HUES6 (cell line): ENCODE measurements around the gene VSTM5.

Source experiments
- H3K27ac ChIP-seq: 2 replicates; pipeline ENCODE4 v1.7.0; 2013; ENCODE audit warnings: low read depth, mild to moderate bottlenecking, low read length, inconsistent platforms
- H3K27me3 ChIP-seq: 2 replicates; pipeline ENCODE4 v1.6.1; 2013; ENCODE audit warnings: low read length; ENCODE audit not compliant: control insufficient read depth, insufficient read depth
- H3K36me3 ChIP-seq: 2 replicates; pipeline ENCODE4 v1.6.1; 2013; ENCODE audit warnings: low read length; ENCODE audit not compliant: control insufficient read depth, insufficient read depth
- H3K4me1 ChIP-seq: 2 replicates; pipeline ENCODE4 v1.6.1; 2013; ENCODE audit warnings: low read length; ENCODE audit not compliant: control insufficient read depth, insufficient read depth
- H3K4me3 ChIP-seq: 2 replicates; pipeline ENCODE4 v1.5.1; 2013; ENCODE audit warnings: low read depth, low read length
- H3K9ac ChIP-seq: one replicate; pipeline ENCODE4 v1.6.1; 2013; ENCODE audit warnings: mild to moderate bottlenecking, low read length
- H3K9me3 ChIP-seq: 2 replicates; pipeline ENCODE4 v1.6.1; 2013; ENCODE audit warnings: low read depth, low read length; ENCODE audit not compliant: control insufficient read depth, insufficient read depth

The VSTM5 gene

GRCh38 chr11:93842034-93842433 lies 8.4 kb downstream of the VSTM5 start:
- Histone ChIP-seq H3K36me3 (no peaks in the 10 kb centered on the region), H3K9me3 (no peaks in the 10 kb centered on the region), H3K4me1 (peaks cover 9% of the 10 kb centered on the region; the same call in 1 of the 2 replicates), H3K9ac (no peak overlapping the region), H3K27ac (no peak overlapping the region), H3K4me3 (no peak overlapping the region), H3K27me3 (no peaks in the 10 kb centered on the region)

- H3K27ac ChIP-seq: no peak overlapping the region
- no peak overlapping the region for H3K9ac ChIP-seq
- no peaks in the 10 kb centered on the region for H3K27me3 ChIP-seq
- no peaks in the 10 kb centered on the region for H3K9me3 ChIP-seq
- H3K36me3 ChIP-seq: no peaks in the 10 kb centered on the region
- no peak overlapping the region for H3K4me3 ChIP-seq
- peaks cover 9% of the 10 kb centered on the region; the same call in 1 of the 2 replicates for H3K4me1 ChIP-seq
Observed at GRCh38 chr11:93841446-93841845, 9.0 kb downstream of the VSTM5 start.

GRCh38 chr11:93840981-93841380 lies 9.4 kb downstream of the VSTM5 start:
- Histone ChIP-seq H3K9me3 (no peaks in the 10 kb centered on the region), H3K27ac (no peak overlapping the region), H3K4me3 (no peak overlapping the region), H3K4me1 (peaks cover 9% of the 10 kb centered on the region; the same call in 1 of the 2 replicates), H3K9ac (no peak overlapping the region), H3K27me3 (no peaks in the 10 kb centered on the region), H3K36me3 (no peaks in the 10 kb centered on the region)

GRCh38 chr11:93840180-93840579 lies 10.2 kb downstream of the VSTM5 start:
- no peak overlapping the region for H3K4me3 ChIP-seq
- H3K9me3 ChIP-seq: no peaks in the 10 kb centered on the region

GRCh38 chr11:93838967-93839366 lies 11.5 kb downstream of the VSTM5 start:
- no peak overlapping the region for H3K27ac ChIP-seq
- no peak overlapping the region for H3K4me3 ChIP-seq
- no peaks in the 10 kb centered on the region for H3K36me3 ChIP-seq
- H3K9me3 ChIP-seq: no peaks in the 10 kb centered on the region
- H3K9ac ChIP-seq: no peak overlapping the region
- peaks cover 3% of the 10 kb centered on the region; the same call in 1 of the 2 replicates for H3K4me1 ChIP-seq
- no peaks in the 10 kb centered on the region for H3K27me3 ChIP-seq

More at GRCh38 chr11:93840180-93840579, 10.2 kb downstream of the VSTM5 start:
- Histone ChIP-seq H3K27me3 (no peaks in the 10 kb centered on the region), H3K4me1 (peaks cover 9% of the 10 kb centered on the region; the same call in 1 of the 2 replicates), H3K9ac (no peak overlapping the region), H3K27ac (no peak overlapping the region), H3K36me3 (no peaks in the 10 kb centered on the region)

GRCh38 chr11:93832780-93833179 lies 17.6 kb downstream of the VSTM5 start:
- no peak overlapping the region for H3K9ac ChIP-seq
- H3K9me3 ChIP-seq: no peaks in the 10 kb centered on the region
- H3K27me3 ChIP-seq: no peaks in the 10 kb centered on the region
- no peak overlapping the region for H3K27ac ChIP-seq
- H3K36me3 ChIP-seq: no peaks in the 10 kb centered on the region
- no peak overlapping the region for H3K4me3 ChIP-seq
- peaks cover 2% of the 10 kb centered on the region; the same call in 1 of the 2 replicates for H3K4me1 ChIP-seq

GRCh38 chr11:93831343-93832127 lies 18.9 kb downstream of the VSTM5 start:
- peaks cover 2% of the 10 kb centered on the region; the same call in 1 of the 2 replicates for H3K4me1 ChIP-seq
- no peak overlapping the region for H3K4me3 ChIP-seq
- H3K9me3 ChIP-seq: no peaks in the 10 kb centered on the region
- no peak overlapping the region for H3K27ac ChIP-seq
- H3K27me3 ChIP-seq: no peaks in the 10 kb centered on the region
- no peak overlapping the region for H3K9ac ChIP-seq
- H3K36me3 ChIP-seq: no peaks in the 10 kb centered on the region

- H3K36me3 ChIP-seq: no peaks in the 10 kb centered on the region
- H3K9ac ChIP-seq: no peak overlapping the region
- peaks cover 2% of the 10 kb centered on the region; the same call in 1 of the 2 replicates for H3K4me1 ChIP-seq
- no peak overlapping the region for H3K4me3 ChIP-seq
- H3K9me3 ChIP-seq: no peaks in the 10 kb centered on the region
- H3K27ac ChIP-seq: no peak overlapping the region
- no peaks in the 10 kb centered on the region for H3K27me3 ChIP-seq
Observed at GRCh38 chr11:93829598-93829997, 20.8 kb downstream of the VSTM5 start.

GRCh38 chr11:93827363-93827762 lies 23.1 kb downstream of the VSTM5 start:
- Histone ChIP-seq H3K9me3 (no peaks in the 10 kb centered on the region), H3K9ac (no peak overlapping the region), H3K27me3 (no peaks in the 10 kb centered on the region), H3K4me1 (no peaks in the 10 kb centered on the region), H3K4me3 (no peak overlapping the region), H3K27ac (no peak overlapping the region), H3K36me3 (no peaks in the 10 kb centered on the region)

GRCh38 chr11:93823210-93823609 lies 27.2 kb downstream of the VSTM5 start:
- no peaks in the 10 kb centered on the region for H3K36me3 ChIP-seq
- H3K9ac ChIP-seq: no peak overlapping the region
- H3K27ac ChIP-seq: no peak overlapping the region
- H3K27me3 ChIP-seq: no peaks in the 10 kb centered on the region
- H3K9me3 ChIP-seq: no peaks in the 10 kb centered on the region
- H3K4me1 ChIP-seq: peaks cover 14% of the 10 kb centered on the region
- no peak overlapping the region for H3K4me3 ChIP-seq

- Histone ChIP-seq H3K4me1 (peaks cover 17% of the 10 kb centered on the region), H3K9ac (no peak overlapping the region), H3K36me3 (no peaks in the 10 kb centered on the region), H3K4me3 (no peak overlapping the region), H3K27ac (no peak overlapping the region), H3K27me3 (no peaks in the 10 kb centered on the region), H3K9me3 (no peaks in the 10 kb centered on the region)
Observed at GRCh38 chr11:93822359-93822758, 28.1 kb downstream of the VSTM5 start.
